Activated naive CD8-positive, alpha-beta T cell treated with anti-CD3 and anti-CD28 coated beads, Interleukin-2, amount 10 ng/mL, durations not matched to agents 7 days and 5 days (primary cell): ENCODE data around the gene SYCE3. TPM values are rescaled to one million over a fixed set of nuclear protein-coding genes. Genes with fewer than 3 reads are reported as not detected.

ENCODE experiments used
- ATAC-seq: fragments of 150-1000 bp; cut with Tn5 transposase; one replicate; pipeline ENCODE4 v1.10.0; 2021; ENCODE audit warnings: low read depth, moderate library complexity
- POLR2A ChIA-PET: fragments of 350-600 bp; sonication (Branson Sonifier 250); formaldehyde crosslinking; loops from one replicate; lab custom pipeline; 2021; ENCODE audit warnings: antibody characterized with exemption; lab: Charles Lee
- DNase-seq: peaks from one replicate; pipeline ENCODE4 v3.0.0; 2021
- H3K27ac Mint-ChIP-seq: one replicate; pipeline ENCODE4 v1.8.0; 2022; ENCODE audit warnings: mild to moderate bottlenecking, mixed read lengths
- H3K27me3 Mint-ChIP-seq: one replicate; pipeline ENCODE4 v1.8.0; 2022; ENCODE audit warnings: mild to moderate bottlenecking, moderate library complexity, mixed read lengths
- H3K36me3 Mint-ChIP-seq: one replicate; pipeline ENCODE4 v1.8.0; 2021; ENCODE audit warnings: mild to moderate bottlenecking, mixed read lengths
- H3K4me1 Mint-ChIP-seq: one replicate; pipeline ENCODE4 v1.8.0; 2021; ENCODE audit warnings: mixed read lengths
- H3K4me3 Mint-ChIP-seq: one replicate; pipeline ENCODE4 v1.8.0; 2022; ENCODE audit warnings: mild to moderate bottlenecking, moderate library complexity, mixed read lengths
- H3K9me3 Mint-ChIP-seq: one replicate; pipeline ENCODE4 v1.8.0; 2021; ENCODE audit warnings: mixed read lengths
- total RNA-seq, 2 experiments: library from RNA; stranded (reverse); gene quantifications; one replicate each; pipeline ENCODE4 v1.2.3, GENCODE V29; 2021

Gene SYCE3
- total RNA-seq, 2 experiments from 2014 or later = 0.79 to 1.1 TPM

GRCh38 chr22:50507421-50507990, 55.2 kb downstream of the SYCE3 start, which contains the start of gene LMF2:
Gene LMF2 (minus strand): TSS chr22:50507702. CDS start chr22:50507675, 27 bp downstream.
- Mint-ChIP-seq H3K4me3 (peak within 1 kb of the TSS; percentile 97), H3K9me3 (no peaks in the 10 kb centered on the region), H3K27me3 (no peaks in the 10 kb centered on the region), H3K36me3 (peaks cover 5% of the 10 kb centered on the region), H3K27ac (peak within 1 kb of the TSS; percentile 92), H3K4me1 (peaks cover 14% of the 10 kb centered on the region)
- ATAC-seq = peak; percentile 78
- DNase-seq = peak; percentile 96
- POLR2A ChIA-PET = interaction anchor here (0.5 to 6.1 kb wide), 34 partner anchors 9 to 456 kb away, joined by 3 to 175 read pairs (median 4); partner anchors contain the start of genes ADM2, CHKB, HDAC10 and KLHDC7B

DNA sequence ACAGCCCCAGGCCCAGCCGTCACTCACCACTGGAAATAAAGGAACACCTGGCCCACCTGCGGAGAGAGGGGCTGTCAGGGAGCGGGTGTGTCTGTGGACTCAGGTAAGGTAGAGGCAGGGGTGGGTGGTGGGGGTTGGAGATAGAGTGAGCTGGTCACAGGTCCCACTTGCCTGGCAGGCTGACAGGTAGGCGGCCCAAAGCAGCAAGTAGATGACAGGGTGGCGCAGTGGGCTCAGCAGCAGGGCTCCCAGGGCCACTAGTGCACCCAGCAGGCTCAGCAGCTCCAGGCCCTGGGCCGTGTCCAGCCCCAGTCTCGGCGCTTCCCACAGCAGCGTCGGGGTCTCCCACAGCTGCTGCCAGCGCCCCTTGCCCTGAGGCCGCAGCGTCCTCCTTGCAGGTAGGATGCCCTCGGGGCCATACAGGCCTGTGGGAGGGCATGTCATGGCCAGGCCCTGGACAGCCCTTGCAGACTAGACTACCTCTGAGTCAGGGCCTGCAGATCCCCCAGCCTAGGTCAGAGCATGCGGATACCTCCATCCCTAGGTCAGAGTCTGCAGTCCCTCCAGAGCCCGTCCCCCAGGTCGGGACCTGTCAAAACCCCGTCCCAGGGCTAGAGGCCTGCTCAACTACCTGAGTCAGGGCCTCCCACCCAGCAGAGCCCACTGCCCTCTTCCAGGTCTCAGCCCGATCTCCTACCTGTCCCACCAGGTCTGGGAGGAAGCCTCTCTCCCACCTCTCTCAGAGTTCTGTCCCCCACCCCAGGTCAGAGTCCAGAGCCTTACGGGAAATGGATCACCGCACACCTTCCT, 55.9 kb downstream of the SYCE3 start:
- Mint-ChIP-seq H3K4me3 (peak overlapping the region; percentile 97), H3K36me3 (no peaks in the 10 kb centered on the region), H3K4me1 (peaks cover 10% of the 10 kb centered on the region), H3K27ac (peak overlapping the region; percentile 92), H3K27me3 (no peaks in the 10 kb centered on the region), H3K9me3 (no peaks in the 10 kb centered on the region)
- ATAC-seq (peak; percentile 4), DNase-seq (no peak)
- POLR2A ChIA-PET = interaction anchor here (0.9 to 6.1 kb wide), 7 partner anchors 17 to 120 kb away, joined by 3 to 175 read pairs (median 12); partner anchors contain the start of genes SCO2 and TYMP

GRCh38 chr22:50505776-50506610, 56.7 kb downstream of the SYCE3 start:
- no peaks in the 10 kb centered on the region for H3K9me3 Mint-ChIP-seq
- peaks cover 10% of the 10 kb centered on the region for H3K4me1 Mint-ChIP-seq
- ATAC-seq (no peak), DNase-seq (peak; percentile 33)
- H3K27ac Mint-ChIP-seq = peak overlapping the region; percentile 45
- H3K36me3 Mint-ChIP-seq = no peaks in the 10 kb centered on the region
- H3K27me3 Mint-ChIP-seq = no peaks in the 10 kb centered on the region
- POLR2A ChIA-PET = interaction anchor here (0.9 to 1.9 kb wide), 2 partner anchors 35 to 42 kb away, joined by 3 to 7 read pairs; no protein-coding TSS in a partner anchor
- H3K4me3 Mint-ChIP-seq = peak overlapping the region; percentile 97

- Mint-ChIP-seq H3K36me3 (no peaks in the 10 kb centered on the region), H3K9me3 (no peaks in the 10 kb centered on the region), H3K27ac (no peak overlapping the region), H3K27me3 (no peaks in the 10 kb centered on the region), H3K4me3 (peak overlapping the region; percentile 35), H3K4me1 (peaks cover 10% of the 10 kb centered on the region)
- POLR2A ChIA-PET = interaction anchor here (1.0 kb wide), 1 partner anchor 20 kb away, joined by 3 read pairs; the partner anchor contains the start of gene SCO2
- DNase-seq (no peak), ATAC-seq (no peak)
These were observed 57.4 kb downstream of the SYCE3 start for GRCh38 chr22:50505276-50505775.

- H3K27ac Mint-ChIP-seq = no peak overlapping the region
- no peak overlapping the region for H3K4me3 Mint-ChIP-seq
- no peaks in the 10 kb centered on the region for H3K27me3 Mint-ChIP-seq
- no peaks in the 10 kb centered on the region for H3K9me3 Mint-ChIP-seq
- POLR2A ChIA-PET = interaction anchor here (1.0 kb wide), 1 partner anchor 21 kb away, joined by 3 read pairs; the partner anchor contains the start of gene SCO2
- peaks cover 9% of the 10 kb centered on the region for H3K4me1 Mint-ChIP-seq
- DNase-seq (peak; percentile 35), ATAC-seq (no peak)
- no peaks in the 10 kb centered on the region for H3K36me3 Mint-ChIP-seq
These were observed 58.1 kb downstream of the SYCE3 start for GRCh38 chr22:50504369-50505211.

DNA sequence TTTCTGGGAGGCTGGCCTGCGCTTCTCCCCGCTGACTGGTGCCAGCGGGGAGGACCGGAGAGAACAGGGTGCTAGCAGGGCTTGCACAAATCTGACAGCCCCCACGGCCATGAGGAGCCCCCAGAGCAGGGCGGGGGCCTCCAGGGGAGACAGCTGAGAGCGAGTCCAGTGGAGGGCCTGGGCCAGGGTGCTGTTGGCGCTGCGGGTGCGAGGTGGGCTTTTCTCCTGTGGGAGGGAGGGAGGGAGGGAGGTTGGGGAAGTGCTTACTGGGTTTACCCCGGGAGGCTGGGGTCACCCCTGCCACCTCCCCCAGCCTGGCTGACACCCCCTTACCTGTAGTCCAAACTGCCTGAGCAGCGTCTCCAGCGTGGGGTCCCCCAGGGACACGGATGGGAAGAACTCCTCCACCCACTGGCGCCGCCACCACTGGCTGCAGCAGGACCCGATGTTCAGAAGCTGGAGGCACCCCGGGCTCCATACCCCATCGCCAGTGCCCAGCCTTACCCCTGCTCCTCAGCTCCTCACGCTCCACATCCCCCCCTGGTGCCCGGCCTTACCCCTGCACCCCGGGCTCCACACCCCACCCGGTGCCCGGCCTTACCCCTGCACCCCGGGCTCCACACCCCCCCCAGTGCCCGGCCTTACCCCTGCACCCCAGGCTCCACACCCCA, 59.1 kb downstream of the SYCE3 start:
- POLR2A ChIA-PET = no interaction called here
- peaks cover 2% of the 10 kb centered on the region for H3K4me1 Mint-ChIP-seq
- no peaks in the 10 kb centered on the region for H3K27me3 Mint-ChIP-seq
- no peaks in the 10 kb centered on the region for H3K9me3 Mint-ChIP-seq
- DNase-seq = peak; percentile 43
- no peak overlapping the region for H3K27ac Mint-ChIP-seq
- no peak overlapping the region for H3K4me3 Mint-ChIP-seq
- no peaks in the 10 kb centered on the region for H3K36me3 Mint-ChIP-seq
- ATAC-seq = no peak

DNA sequence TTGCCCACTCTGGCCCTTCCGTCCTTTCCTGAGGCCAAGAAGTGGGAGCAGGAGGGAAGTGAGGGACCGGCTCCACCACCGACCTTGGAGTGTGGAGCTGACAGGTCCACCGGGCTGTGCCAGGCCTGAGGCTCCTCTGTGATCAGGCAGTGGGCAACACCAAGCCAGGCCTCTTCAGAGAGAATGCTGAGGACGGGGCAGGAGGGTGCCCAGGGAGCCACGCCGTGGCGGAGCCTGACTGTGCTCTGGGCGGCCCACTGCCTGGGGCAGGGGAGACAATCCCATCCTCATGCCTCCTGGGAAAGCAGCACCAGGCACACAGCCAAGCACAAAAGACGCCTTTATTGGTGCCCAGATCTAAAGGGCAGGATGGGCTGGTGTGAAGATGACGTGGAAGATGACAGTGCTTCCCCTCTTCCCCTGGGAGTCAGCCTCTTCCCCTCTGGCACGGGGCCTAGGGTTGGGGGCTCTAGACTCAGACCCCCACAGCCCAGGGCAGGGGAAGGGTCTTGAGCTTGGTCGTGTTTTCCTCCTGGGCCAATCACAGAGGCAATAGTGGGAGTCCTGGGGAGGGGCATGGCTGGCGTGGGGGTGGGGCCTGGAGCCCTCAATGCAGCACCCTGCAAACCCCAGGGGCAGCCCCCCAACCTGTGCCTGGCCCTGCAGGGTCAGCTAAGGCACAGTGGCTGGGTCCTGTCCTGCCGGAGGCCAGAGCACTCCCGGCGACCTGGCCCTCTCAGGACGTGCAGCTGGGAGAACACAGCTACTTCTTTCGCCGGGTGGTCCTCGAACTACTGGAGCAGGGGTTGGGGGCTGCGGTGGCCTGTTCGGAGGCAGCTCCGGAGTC, 59.9 kb downstream of the SYCE3 start:
- no peak for ATAC-seq
- Mint-ChIP-seq H3K9me3 (no peaks in the 10 kb centered on the region), H3K4me1 (peaks cover 7% of the 10 kb centered on the region), H3K27me3 (peaks cover 2% of the 10 kb centered on the region), H3K27ac (no peak overlapping the region), H3K4me3 (no peak overlapping the region), H3K36me3 (no peaks in the 10 kb centered on the region)
- DNase-seq = no peak
- POLR2A ChIA-PET = interaction anchor here (1.3 to 1.9 kb wide), 3 partner anchors 29 to 262 kb away, joined by 3 to 6 read pairs (median 4); no protein-coding TSS in a partner anchor

DNA sequence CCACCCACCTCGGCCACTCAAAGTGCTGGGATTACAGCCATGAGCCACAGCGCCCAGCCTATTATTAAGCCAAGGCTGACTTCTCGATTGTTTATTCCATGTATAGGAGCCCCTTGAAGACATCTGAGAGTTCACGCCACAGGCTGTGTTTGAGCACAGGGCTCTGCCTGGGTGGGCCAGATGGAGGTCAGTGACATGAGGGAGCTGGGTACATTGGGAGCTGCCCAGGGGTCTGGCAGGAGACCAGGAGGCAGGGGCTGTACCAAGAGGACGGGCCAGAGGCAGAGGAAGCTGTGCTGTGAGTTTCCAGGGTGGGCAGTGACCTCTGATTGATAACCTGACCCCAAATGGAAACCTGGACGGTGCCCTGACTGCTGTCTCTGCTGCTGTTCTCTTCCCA, 60.6 kb downstream of the SYCE3 start:
- ATAC-seq = no peak
- POLR2A ChIA-PET = interaction anchor here (1.3 to 1.9 kb wide), 3 partner anchors 28 to 261 kb away, joined by 3 to 6 read pairs (median 4); no protein-coding TSS in a partner anchor
- Mint-ChIP-seq H3K36me3 (no peaks in the 10 kb centered on the region), H3K4me3 (no peak overlapping the region), H3K9me3 (no peaks in the 10 kb centered on the region), H3K4me1 (peaks cover 9% of the 10 kb centered on the region), H3K27ac (no peak overlapping the region), H3K27me3 (peaks cover 4% of the 10 kb centered on the region)
- DNase-seq = no peak
